ENCODE measurements around the gene SIPA1L3.

The SIPA1L3 gene

GRCh38 chr19:37950471-37951175 lies 43.6 kb downstream of the SIPA1L3 start:
- no peak overlapping the region for H3K4me3 ChIP-seq (ENCODE audit: low read depth in 1 of 2, low read length in 2 of 2)
- no peak overlapping the region for H3K27ac ChIP-seq (ENCODE audit: low read length)
- no peaks in the 10 kb centered on the region for H3K9me3 ChIP-seq (ENCODE audit: control insufficient read depth in 1 of 2, low read length in 2 of 2)
- no peaks in the 10 kb centered on the region for H3K36me3 ChIP-seq (ENCODE audit: control insufficient read depth in 1 of 2, insufficient read depth in 2 of 2, low read length in 2 of 2)
- no peaks in the 10 kb centered on the region for H3K27me3 ChIP-seq (ENCODE audit: low read depth, low read length)
- H3K4me1 ChIP-seq (ENCODE audit: control insufficient read depth in 1 of 2, insufficient read depth in 2 of 2, low read length in 2 of 2): no peaks in the 10 kb centered on the region

DNA sequence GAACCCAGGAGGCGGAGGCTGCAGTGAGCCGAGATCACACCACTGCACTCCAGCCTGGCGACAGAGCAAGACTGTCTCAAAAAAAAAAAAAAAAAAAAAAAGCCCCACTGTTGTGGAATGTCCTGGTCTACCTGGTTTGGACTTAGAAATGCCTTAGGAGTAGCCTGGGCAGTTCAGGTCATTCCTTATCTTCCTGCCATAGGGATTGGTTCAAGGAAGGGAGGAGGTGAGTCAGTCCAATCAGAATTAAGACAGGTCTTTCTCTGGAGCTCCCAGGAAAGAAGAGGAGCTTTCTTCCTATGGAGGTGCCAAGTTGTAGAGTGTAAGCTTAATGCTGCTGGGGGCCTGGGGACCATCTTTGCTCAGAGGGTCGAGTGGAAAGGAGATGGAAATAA lies 44.8 kb downstream of the SIPA1L3 start:
- Histone ChIP-seq H3K27me3 (ENCODE audit: low read depth, low read length) (no peaks in the 10 kb centered on the region), H3K4me1 (ENCODE audit: control insufficient read depth in 1 of 2, insufficient read depth in 2 of 2, low read length in 2 of 2) (no peaks in the 10 kb centered on the region), H3K36me3 (ENCODE audit: control insufficient read depth in 1 of 2, insufficient read depth in 2 of 2, low read length in 2 of 2) (no peaks in the 10 kb centered on the region), H3K27ac (ENCODE audit: low read length) (no peak overlapping the region), H3K9me3 (ENCODE audit: control insufficient read depth in 1 of 2, low read length in 2 of 2) (no peaks in the 10 kb centered on the region), H3K4me3 (ENCODE audit: low read depth in 1 of 2, low read length in 2 of 2) (no peak overlapping the region)

DNA sequence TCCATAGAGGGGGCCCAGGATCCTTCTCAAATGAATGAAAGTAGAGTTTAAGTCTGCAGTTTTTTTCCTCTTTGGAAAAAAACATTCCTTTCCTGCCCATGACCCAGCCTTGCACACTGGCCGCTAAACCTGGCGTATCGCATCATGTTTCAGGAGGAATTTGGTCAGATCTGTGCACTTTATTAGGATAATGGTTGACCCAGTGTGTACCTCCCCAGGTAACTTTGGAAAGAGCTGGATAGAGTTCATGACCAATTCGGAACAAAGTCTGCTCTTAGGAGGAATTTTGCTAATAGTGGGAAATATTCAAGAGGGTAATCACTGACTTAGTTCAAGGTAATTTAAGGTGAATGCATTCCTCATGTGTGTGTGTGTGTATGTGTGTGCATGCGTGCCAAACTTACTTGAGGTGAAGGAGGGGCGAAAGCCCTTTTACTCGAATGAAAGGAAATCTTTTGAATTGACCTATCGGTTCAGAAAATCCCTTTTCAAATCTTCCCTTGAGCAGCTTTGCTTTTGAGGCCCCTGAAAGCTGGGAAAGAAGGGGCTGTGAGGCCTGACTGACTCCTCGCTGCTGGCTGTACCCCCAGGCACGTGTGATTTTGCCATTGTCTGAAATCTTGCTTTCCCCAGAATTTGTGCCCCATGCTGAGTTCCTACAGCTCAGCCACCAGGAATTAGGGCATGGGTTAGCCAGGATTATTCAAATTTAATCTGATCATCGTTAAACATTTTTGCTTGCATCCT lies 46.3 kb downstream of the SIPA1L3 start:
- H3K36me3 ChIP-seq (ENCODE audit: control insufficient read depth in 1 of 2, insufficient read depth in 2 of 2, low read length in 2 of 2): no peaks in the 10 kb centered on the region
- H3K9me3 ChIP-seq (ENCODE audit: control insufficient read depth in 1 of 2, low read length in 2 of 2): no peaks in the 10 kb centered on the region
- H3K27me3 ChIP-seq (ENCODE audit: low read depth, low read length): no peaks in the 10 kb centered on the region
- H3K27ac ChIP-seq (ENCODE audit: low read length): no peak overlapping the region
- no peaks in the 10 kb centered on the region for H3K4me1 ChIP-seq (ENCODE audit: control insufficient read depth in 1 of 2, insufficient read depth in 2 of 2, low read length in 2 of 2)
- H3K4me3 ChIP-seq (ENCODE audit: low read depth in 1 of 2, low read length in 2 of 2): no peak overlapping the region

DNA sequence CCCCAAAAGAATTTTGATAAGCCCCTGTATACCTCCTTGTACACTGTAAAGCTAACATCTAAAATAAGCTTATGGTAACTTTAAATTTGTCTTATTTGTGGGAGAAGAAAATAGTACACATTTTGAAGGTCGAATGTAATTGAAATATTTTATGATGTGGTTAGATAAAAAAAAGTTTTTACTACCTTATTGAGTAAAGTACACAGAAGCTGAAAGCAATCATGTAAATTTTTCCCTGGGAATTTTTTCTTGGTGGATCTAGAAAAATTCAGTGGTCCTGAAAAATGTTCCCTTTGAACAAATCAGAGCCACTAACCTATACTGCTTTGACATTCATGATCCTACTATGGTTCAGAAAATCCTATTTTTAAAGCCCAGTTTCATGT lies 46.9 kb downstream of the SIPA1L3 start:
- no peaks in the 10 kb centered on the region for H3K4me1 ChIP-seq (ENCODE audit: control insufficient read depth in 1 of 2, insufficient read depth in 2 of 2, low read length in 2 of 2)
- H3K4me3 ChIP-seq (ENCODE audit: low read depth in 1 of 2, low read length in 2 of 2): no peak overlapping the region
- no peaks in the 10 kb centered on the region for H3K27me3 ChIP-seq (ENCODE audit: low read depth, low read length)
- no peaks in the 10 kb centered on the region for H3K9me3 ChIP-seq (ENCODE audit: control insufficient read depth in 1 of 2, low read length in 2 of 2)
- no peaks in the 10 kb centered on the region for H3K36me3 ChIP-seq (ENCODE audit: control insufficient read depth in 1 of 2, insufficient read depth in 2 of 2, low read length in 2 of 2)
- no peak overlapping the region for H3K27ac ChIP-seq (ENCODE audit: low read length)

DNA sequence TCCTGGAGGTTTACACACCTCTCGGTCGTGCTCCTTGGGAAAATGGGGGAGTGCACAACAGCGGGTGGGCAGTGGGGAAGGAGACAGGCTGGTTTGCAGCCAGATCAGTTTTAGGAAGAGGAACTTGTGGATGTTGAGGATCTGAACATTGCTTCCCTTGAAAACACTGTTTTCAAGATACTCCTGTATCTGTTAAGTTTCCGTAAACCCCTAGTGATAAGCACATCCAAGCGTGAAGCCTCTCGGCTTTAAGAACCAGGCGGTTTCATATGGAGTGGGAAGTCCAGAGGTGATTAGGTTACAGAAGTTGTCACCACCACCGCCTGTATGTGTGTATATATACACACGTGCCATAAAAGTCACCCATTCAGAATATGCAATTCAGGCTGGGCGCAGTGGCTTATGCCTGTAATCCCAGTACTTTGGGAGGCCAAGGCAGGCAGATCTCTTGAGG lies 47.4 kb downstream of the SIPA1L3 start:
- no peaks in the 10 kb centered on the region for H3K9me3 ChIP-seq (ENCODE audit: control insufficient read depth in 1 of 2, low read length in 2 of 2)
- no peaks in the 10 kb centered on the region for H3K27me3 ChIP-seq (ENCODE audit: low read depth, low read length)
- H3K27ac ChIP-seq (ENCODE audit: low read length): no peak overlapping the region
- no peaks in the 10 kb centered on the region for H3K4me1 ChIP-seq (ENCODE audit: control insufficient read depth in 1 of 2, insufficient read depth in 2 of 2, low read length in 2 of 2)
- H3K4me3 ChIP-seq (ENCODE audit: low read depth in 1 of 2, low read length in 2 of 2): no peak overlapping the region
- no peaks in the 10 kb centered on the region for H3K36me3 ChIP-seq (ENCODE audit: control insufficient read depth in 1 of 2, insufficient read depth in 2 of 2, low read length in 2 of 2)

DNA sequence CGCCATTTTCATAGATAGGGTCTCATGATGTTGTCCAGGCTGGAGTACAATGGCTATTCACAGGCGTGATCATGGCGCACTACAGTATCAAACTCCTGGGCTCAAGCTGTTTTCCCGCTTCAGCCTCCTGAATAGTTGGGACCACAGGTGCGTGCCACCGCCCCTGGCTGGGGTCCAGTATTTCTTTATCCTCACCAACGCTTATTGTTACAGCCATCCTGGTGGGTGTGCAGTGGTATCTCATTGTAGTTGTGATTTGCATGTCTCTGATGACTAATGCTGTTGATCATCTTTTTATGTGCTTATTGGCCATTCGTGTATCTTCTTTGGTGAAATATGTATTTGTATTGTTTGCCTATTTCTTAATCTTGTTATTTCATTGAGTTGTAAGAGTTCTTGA lies 49.0 kb downstream of the SIPA1L3 start:
- no peak overlapping the region for H3K27ac ChIP-seq (ENCODE audit: low read length)
- no peak overlapping the region for H3K4me3 ChIP-seq (ENCODE audit: low read depth in 1 of 2, low read length in 2 of 2)
- H3K9me3 ChIP-seq (ENCODE audit: control insufficient read depth in 1 of 2, low read length in 2 of 2): no peaks in the 10 kb centered on the region
- no peaks in the 10 kb centered on the region for H3K4me1 ChIP-seq (ENCODE audit: control insufficient read depth in 1 of 2, insufficient read depth in 2 of 2, low read length in 2 of 2)
- H3K27me3 ChIP-seq (ENCODE audit: low read depth, low read length): no peaks in the 10 kb centered on the region
- H3K36me3 ChIP-seq (ENCODE audit: control insufficient read depth in 1 of 2, insufficient read depth in 2 of 2, low read length in 2 of 2): no peaks in the 10 kb centered on the region

GRCh38 chr19:37957176-37957575 lies 50.2 kb downstream of the SIPA1L3 start:
- Histone ChIP-seq H3K27me3 (ENCODE audit: low read depth, low read length) (no peaks in the 10 kb centered on the region), H3K4me1 (ENCODE audit: control insufficient read depth in 1 of 2, insufficient read depth in 2 of 2, low read length in 2 of 2) (no peaks in the 10 kb centered on the region), H3K4me3 (ENCODE audit: low read depth in 1 of 2, low read length in 2 of 2) (no peak overlapping the region), H3K36me3 (ENCODE audit: control insufficient read depth in 1 of 2, insufficient read depth in 2 of 2, low read length in 2 of 2) (no peaks in the 10 kb centered on the region), H3K9me3 (ENCODE audit: control insufficient read depth in 1 of 2, low read length in 2 of 2) (peaks cover 0 to 2% of the 10 kb centered on the region in 2 donors), H3K27ac (ENCODE audit: low read length) (no peak overlapping the region)

- H3K4me3 ChIP-seq (ENCODE audit: low read depth in 1 of 2, low read length in 2 of 2): no peak overlapping the region
- H3K27me3 ChIP-seq (ENCODE audit: low read depth, low read length): no peaks in the 10 kb centered on the region
- H3K9me3 ChIP-seq (ENCODE audit: control insufficient read depth in 1 of 2, low read length in 2 of 2): peaks cover 0 to 2% of the 10 kb centered on the region in 2 donors
- no peaks in the 10 kb centered on the region for H3K4me1 ChIP-seq (ENCODE audit: control insufficient read depth in 1 of 2, insufficient read depth in 2 of 2, low read length in 2 of 2)
- H3K36me3 ChIP-seq (ENCODE audit: control insufficient read depth in 1 of 2, insufficient read depth in 2 of 2, low read length in 2 of 2): no peaks in the 10 kb centered on the region
- H3K27ac ChIP-seq (ENCODE audit: low read length): no peak overlapping the region
These were observed 52.7 kb downstream of the SIPA1L3 start for GRCh38 chr19:37959665-37960114.

DNA sequence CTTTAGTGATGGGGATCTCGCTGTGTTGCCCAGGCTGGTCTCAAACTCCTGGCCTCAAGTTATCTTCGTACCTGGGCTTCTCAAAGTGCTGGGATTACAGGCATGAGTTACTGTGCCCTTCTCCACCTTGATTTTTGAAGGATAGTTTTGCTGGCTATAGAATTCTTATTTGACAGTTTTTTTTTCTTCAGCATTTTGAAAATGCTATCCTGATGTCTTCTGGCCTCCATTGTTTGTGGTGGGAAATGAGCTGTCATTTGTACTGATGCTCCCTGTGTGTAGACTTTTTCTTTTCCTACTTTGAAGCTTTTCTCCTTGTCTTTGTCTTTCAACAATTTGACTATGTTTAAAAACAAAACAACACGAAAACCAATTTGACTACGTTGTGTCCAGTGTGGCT lies 54.2 kb downstream of the SIPA1L3 start:
- Histone ChIP-seq H3K4me3 (ENCODE audit: low read depth in 1 of 2, low read length in 2 of 2) (no peak overlapping the region), H3K36me3 (ENCODE audit: control insufficient read depth in 1 of 2, insufficient read depth in 2 of 2, low read length in 2 of 2) (no peaks in the 10 kb centered on the region), H3K9me3 (ENCODE audit: control insufficient read depth in 1 of 2, low read length in 2 of 2) (peaks cover 0 to 2% of the 10 kb centered on the region in 2 donors), H3K4me1 (ENCODE audit: control insufficient read depth in 1 of 2, insufficient read depth in 2 of 2, low read length in 2 of 2) (no peaks in the 10 kb centered on the region), H3K27ac (ENCODE audit: low read length) (no peak overlapping the region), H3K27me3 (ENCODE audit: low read depth, low read length) (no peaks in the 10 kb centered on the region)

- H3K9me3 ChIP-seq (ENCODE audit: control insufficient read depth in 1 of 2, low read length in 2 of 2): peaks cover 0 to 2% of the 10 kb centered on the region in 2 donors
- H3K36me3 ChIP-seq (ENCODE audit: control insufficient read depth in 1 of 2, insufficient read depth in 2 of 2, low read length in 2 of 2): no peaks in the 10 kb centered on the region
- no peak overlapping the region for H3K4me3 ChIP-seq (ENCODE audit: low read depth in 1 of 2, low read length in 2 of 2)
- H3K27ac ChIP-seq (ENCODE audit: low read length): no peak overlapping the region
- H3K4me1 ChIP-seq (ENCODE audit: control insufficient read depth in 1 of 2, insufficient read depth in 2 of 2, low read length in 2 of 2): no peaks in the 10 kb centered on the region
- no peaks in the 10 kb centered on the region for H3K27me3 ChIP-seq (ENCODE audit: low read depth, low read length)
These were observed 56.4 kb downstream of the SIPA1L3 start for GRCh38 chr19:37963190-37963936.

- Histone ChIP-seq H3K4me1 (ENCODE audit: control insufficient read depth in 1 of 2, insufficient read depth in 2 of 2, low read length in 2 of 2) (no peaks in the 10 kb centered on the region), H3K4me3 (ENCODE audit: low read depth in 1 of 2, low read length in 2 of 2) (no peak overlapping the region), H3K9me3 (ENCODE audit: control insufficient read depth in 1 of 2, low read length in 2 of 2) (peaks cover 0 to 2% of the 10 kb centered on the region in 2 donors), H3K27me3 (ENCODE audit: low read depth, low read length) (no peaks in the 10 kb centered on the region), H3K27ac (ENCODE audit: low read length) (no peak overlapping the region), H3K36me3 (ENCODE audit: control insufficient read depth in 1 of 2, insufficient read depth in 2 of 2, low read length in 2 of 2) (no peaks in the 10 kb centered on the region)
These were observed 57.1 kb downstream of the SIPA1L3 start for GRCh38 chr19:37964109-37964508.

Data from muscle layer of duodenum (tissue), 2 donors.